Activated CD8-positive, alpha-beta memory T cell treated with anti-CD3 and anti-CD28 coated beads, Interleukin-2, amount 50 U/mL, for 1 hour (primary cell): ENCODE results near the gene FBLN2.

Source experiments
- DNase-seq: peaks from one replicate; pipeline ENCODE4 v3.0.0-alpha.2; 2020; ENCODE audit errors: extremely low read depth

Gene FBLN2

DNA sequence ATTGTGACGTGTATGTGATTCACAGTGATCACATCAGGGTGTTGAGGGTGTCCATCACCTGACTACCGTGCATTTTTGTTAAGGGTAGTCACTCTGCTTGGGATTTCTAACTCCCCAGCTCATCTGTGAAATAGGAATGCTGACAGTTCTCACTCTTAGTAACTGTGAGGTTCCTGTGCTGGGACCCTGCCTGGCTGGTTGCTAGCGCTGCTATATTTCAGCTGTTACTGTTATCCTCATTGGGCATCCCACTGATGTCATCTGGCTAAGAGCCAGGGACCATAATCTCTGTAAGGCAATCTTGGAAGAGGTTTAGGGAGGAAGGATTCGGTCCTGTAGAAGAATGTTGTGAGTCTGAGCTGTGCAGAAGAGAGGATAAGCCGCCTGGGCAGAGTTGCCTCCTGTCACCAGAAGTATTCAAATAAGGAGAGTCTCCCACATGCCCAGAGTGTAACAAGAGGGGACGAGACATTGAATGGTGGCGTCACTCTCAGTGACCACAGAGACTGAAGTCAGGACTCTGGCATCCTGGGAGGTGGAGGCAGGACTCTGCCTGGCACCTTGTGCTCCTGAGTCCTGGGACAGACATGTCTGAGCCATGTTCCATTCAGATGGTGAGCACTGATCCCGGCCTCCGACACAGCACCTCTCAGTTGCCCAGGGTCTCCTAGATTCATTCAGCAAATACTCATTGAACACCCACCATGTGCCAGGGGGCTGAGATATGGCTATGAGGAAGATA is 52.2 kb downstream of the FBLN2 start:
- DNase-seq, result no peak

DNA sequence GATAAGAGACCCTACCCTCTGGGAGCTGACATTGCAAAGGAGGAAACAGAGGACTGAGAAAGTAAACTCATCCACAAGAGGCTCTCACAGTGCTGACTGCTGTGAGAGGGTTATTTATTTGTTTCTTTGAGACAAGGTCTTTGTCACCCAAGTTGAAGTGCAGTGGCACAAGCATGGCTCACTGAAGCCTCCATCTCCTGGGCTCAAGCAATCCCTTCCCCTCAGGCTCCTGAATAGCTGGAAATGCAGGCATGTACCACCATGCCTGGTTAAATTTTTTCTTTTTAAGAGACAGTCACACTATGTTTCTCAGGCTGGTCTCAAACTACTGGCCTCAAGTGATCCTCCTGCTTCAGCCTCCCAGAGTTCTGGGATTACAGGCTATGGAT is 52.8 kb downstream of the FBLN2 start:
- DNase-seq, result no peak

DNA sequence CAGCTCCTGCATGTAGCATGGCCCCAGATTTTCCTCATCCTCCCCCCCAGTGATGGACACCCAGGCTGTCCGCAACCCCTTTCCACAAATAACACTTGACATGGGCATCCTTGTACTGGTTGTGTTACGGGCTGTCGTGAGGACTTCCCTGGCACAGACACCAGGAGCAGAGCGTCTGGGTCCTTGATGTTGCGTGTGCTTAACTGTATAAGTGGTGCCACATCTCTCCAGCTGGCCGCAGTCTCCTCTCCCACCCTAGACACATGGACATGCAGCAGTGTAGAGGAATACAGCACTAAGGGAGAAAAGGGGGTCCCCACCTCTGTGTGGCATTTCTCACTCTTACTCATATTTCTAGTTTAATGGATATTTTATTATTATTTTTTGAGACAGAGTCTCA is 56.6 kb downstream of the FBLN2 start:
- DNase-seq, result no peak

DNA sequence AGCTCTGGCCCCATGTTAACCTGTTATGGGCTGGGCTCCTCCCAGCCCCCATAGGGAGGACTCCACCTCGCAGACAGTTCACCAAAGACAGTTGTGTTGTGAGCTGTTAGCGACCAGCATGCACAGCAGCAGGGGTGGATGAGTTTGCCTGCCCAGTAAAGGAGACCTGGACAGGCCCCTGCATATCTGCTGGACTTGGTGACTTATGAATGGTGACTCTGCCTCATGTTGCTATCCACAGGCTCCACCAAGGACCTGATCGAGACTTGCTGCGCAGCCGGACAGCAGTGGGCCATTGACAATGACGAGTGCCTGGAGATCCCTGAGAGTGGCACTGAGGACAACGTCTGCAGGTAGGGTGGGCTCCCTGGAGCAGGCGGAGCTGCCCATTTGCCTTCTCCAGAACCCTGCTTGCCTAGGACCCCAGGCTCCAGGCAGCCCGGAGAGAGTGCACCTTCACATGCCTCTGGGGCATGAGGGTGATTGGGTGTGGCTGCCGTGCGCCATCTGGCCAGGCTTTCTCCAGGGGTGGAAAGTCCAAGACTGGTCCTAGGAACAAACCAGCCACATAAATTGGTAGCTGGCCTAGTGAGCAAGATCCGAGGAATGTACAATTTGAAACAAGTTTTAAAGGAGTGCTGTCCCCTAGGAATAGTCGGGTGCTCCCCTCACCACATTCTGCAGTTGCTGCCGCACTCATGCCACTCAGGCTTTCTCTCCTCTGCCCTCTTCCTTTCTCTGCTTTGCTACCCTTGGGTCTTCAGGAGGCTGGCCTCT is 59.1 kb downstream of the FBLN2 start:
- no peak for DNase-seq

DNA sequence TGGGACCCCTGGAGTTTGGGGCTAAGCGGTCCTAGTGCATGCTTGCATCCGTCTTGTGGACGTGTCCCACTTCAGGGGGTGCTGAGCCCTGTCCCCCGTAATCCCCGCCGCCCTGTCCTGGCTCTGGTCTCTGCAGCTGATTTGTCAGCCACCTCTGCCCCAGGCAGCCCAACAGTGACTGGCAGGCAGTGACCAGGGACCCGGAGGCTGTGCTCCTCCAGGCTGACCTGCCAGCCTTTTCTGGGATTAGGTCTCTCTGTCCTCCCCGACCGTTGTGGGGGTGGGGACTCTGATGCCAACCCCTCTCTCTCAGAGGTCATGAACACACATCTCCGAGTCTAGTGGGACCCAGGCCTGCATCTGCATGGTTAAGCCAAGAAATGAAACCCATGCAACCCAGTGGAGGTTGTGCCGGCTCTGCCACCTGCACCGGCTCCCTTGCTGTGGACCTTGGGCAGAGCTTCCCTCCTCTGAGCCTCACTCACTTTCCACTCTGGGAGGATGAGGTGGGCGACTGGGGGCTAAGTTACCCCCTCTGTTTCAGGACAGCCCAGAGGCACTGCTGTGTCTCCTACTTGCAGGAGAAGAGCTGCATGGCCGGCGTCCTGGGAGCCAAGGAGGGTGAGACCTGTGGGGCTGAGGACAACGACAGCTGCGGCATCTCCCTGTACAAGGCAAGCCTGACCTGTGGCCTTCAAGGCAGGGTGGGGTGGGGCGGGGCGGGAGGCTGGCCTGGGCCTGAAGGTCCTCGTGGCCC is 60.2 kb downstream of the FBLN2 start:
- no peak for DNase-seq

DNA sequence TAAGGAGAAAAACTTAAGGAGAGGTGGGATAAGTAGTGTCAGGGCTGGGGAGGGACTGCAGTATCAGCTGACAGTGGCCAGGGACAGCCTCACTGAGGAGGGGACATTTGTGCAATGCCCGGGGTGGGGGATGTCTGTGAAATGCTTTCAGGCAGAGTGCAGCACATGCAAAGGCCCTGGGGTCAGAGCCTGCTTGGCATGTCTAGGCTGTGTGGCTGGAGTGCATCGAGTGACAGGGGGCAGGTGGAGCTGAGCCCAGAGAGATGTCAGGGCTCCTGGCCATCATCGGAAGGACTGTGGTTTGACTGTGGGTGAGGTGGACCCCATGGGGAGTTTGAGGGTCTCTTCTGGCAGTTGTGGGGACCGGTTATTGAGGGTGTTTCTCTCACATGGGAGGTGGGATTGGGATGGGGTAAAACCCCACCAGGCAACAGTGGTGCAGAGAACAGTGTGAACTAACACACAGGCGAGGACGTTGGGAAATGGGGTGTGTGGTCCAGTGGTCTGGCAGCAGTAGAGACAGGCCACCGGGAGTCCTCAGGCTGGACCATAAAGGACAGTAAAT is 61.2 kb downstream of the FBLN2 start:
- DNase-seq, result no peak

DNA sequence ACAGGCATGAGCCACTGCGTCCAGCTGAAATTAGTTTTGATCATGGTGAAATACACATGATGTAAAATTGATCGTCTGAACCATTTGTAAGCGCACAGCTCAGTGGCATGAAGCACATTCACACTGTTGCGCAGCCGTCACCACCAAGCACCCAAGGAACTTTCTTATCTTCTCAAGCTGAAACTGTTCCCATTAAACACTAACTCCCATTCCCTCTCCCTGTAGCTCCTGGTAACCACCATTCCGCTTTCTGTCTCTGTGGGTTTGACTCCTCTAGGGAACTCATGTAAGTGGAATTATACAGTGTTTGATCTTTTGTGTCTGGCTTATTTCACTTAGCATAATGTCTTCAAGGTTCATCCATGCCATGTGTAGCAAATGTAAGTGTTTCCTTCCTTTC is 62.3 kb downstream of the FBLN2 start:
- DNase-seq, result no peak

DNA sequence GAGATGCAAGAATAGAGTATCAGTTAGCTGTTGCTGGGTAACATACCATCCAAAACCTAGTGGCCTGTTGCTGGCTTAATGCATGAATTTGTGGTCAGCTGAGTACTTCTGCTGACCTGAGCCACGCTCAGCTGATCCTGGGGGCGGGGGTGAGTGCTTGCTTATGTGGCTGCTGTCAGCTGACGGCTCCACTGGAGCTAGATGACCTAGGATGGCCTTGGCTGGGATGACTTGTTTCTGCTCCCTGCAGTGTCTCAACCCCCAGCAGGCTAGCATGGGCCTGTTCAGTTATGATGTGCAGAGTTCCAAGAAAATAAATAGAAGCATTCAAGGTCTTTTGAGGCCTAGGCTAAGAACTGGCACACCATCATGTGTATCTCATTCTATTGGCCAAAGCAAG is 63.9 kb downstream of the FBLN2 start:
- DNase-seq, result no peak

DNA sequence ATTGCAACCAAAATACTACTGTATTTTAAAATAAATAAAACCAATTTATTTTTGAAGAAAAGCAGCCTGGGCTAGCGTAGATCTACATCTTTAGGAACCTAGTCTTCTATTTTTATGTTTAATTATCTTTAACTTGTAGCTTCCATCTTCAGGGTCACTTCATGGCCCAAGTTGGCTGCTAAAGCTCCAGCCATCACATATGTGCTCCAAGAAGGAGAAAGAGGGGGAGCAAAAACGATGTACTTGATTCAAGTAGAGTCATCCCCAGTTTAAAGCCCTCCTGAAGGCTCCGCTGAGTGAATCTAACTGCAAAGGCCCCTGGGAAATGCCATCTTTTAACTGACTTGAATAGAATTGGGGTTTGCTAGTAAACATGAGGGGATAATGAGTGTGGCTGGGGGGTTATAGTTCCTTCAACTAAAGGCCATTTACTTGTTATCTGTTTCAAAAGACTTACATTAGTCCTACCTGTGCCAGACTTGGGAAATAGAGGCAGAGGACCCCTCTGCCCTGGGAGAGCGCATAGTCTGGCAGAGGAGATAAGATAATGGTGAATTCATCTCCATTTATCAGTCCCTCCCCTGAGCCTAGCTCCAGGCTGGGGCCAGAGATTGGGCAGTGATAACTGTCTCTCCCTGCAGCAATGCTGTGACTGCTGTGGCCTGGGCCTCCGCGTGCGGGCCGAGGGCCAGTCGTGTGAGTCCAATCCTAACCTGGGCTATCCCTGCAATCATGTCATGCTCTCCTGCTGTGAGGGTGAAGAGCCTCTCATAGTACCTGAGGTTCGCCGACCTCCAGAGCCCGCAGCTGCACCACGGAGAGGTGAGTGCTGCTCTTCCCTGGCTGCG is 64.6 kb downstream of the FBLN2 start:
- no peak for DNase-seq

DNA sequence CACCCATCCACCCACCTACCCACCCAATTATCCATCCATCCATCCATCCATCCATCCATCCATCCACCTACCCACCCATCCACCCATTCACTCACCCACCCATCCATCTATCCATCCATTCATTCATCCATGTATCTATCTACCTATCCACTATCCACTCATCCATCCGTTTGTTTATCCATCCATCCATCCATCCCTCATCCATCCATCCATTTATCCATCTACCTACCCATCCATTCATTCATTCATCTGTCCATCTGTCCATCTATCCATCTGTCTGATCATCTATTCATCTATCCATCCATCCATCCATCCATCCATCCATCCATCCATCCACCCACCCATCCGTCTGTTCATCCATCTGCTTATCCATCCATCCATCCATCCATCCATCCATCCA is 65.7 kb downstream of the FBLN2 start:
- no peak for DNase-seq

DNA sequence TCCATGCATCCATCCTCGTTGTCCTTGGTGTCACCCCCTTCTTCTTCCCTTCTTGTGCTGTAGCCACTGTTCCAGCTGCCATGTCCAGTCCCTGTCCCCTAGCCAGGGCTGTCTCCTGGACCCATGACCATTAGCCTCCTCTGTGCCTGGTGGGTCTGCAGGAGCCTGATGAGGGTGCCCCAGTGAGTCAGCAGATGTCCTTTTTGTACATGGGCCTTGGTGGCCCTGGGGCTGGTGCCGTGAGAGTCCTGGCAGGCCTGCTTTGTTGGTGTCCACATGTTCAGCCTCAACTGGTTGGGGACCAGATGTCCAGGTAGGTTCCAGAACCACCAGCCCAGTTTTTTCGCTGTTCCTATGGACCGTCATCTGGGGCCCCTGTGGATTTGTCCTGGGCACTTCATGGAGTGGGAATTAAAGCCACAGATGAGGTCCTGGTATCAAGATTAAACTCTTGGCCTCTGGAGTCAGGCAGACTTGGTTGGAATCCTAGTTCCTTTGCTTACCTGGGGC is 66.1 kb downstream of the FBLN2 start:
- DNase-seq, result no peak

DNA sequence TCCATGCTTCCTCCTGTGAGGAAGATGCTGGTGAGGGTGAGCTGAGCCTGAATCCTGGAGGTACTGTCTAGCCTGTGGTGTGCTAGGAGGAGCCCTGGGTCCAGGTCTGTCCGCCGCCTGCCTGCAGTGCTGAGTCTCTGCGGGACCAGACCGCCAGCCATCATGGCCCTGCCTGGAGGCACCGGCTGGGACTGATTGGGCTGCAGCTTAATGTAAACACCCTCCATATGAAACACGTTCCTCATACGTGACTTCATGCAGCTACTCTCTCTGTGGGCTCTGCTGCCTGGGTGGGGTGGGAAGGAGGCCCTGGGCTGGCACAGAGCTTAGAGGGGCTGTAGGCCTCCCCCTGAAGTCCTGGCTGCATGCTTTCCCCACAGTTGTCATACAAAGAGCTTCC is 67.4 kb downstream of the FBLN2 start:
- DNase-seq, result no peak

DNA sequence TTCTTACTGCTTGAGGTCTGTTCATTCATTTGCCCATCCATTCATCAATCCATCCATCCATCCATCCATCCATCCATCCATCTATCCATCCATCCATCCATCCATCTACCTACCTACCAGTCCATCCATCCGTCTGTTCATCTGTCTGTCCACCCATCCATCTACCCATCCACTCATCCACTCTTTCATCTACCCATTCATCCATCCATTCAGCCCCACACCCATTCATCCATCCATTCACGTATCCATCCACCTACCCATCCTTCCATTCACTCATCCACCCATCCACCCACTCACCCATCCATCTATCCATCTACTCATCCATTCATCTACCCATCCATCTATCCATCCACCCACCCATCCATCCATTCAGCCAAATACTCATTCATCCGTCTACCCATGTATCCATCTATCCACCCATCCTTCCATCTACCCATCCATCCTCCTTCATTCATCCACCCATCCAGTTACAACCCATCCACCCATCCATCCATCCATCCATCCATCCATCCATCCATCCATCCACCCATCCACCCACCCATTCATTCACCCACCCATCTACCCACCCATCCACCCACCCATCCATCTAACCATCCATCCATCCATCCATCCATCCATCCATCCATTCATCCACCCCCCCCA is 68.3 kb downstream of the FBLN2 start:
- DNase-seq, result no peak

DNA sequence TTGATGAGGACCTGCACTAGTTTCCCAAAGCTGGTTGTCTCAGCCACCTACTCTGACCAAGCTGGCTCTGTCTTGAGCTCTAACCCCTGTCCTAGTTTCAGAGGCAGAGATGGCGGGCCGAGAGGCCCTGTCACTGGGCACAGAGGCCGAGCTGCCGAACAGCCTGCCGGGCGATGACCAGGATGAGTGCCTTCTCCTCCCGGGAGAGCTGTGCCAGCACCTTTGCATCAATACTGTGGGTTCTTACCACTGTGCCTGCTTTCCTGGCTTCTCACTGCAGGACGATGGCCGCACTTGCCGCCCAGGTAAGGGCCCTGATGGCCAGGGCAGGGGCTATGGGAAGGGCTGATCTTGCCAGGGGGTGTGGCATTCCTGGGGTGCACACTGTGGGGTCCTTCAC is 69.1 kb downstream of the FBLN2 start:
- no peak for DNase-seq

DNA sequence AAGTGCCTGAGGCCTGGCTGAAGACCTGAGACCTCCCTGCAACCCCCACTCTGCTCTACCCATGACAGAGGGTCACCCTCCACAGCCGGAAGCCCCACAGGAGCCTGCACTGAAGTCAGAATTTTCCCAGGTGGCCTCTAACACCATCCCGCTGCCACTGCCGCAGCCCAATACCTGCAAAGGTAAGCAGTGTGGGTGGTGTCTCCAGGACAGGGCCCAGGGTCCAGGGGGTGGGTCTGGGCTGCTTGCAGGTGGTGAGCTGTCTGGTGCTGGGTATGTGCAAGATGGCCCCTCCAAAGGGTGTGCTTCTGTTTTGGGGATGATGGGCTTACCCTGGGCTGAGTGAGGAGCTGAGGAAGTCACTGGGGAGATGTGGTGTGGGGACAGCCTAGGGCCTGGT is 69.9 kb downstream of the FBLN2 start:
- DNase-seq, result no peak

DNA sequence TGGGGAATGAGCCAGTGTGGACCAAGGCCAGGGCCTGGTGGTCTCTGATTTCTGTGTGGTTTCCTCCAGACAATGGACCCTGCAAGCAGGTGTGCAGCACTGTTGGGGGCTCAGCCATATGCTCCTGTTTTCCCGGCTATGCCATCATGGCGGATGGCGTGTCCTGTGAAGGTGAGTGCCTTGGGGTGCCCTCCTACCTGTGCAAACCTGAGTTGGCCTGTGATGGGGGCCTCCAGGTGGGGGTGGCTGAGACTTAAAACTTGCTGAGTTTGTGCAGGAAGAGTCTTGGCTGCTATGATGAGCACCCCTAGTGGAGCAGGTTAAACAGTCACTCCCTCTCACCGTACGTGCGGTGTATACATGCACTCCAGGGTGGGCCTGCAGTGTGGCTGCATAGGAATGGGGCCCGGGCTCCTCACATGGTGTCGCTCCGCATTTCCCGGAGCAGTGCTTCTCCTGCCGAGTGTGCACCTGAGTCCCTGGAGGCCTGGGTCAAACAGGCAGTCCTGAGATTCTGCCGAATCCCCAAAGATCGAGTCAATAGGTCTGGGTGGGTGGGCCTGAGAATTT is 70.8 kb downstream of the FBLN2 start:
- DNase-seq, result no peak

DNA sequence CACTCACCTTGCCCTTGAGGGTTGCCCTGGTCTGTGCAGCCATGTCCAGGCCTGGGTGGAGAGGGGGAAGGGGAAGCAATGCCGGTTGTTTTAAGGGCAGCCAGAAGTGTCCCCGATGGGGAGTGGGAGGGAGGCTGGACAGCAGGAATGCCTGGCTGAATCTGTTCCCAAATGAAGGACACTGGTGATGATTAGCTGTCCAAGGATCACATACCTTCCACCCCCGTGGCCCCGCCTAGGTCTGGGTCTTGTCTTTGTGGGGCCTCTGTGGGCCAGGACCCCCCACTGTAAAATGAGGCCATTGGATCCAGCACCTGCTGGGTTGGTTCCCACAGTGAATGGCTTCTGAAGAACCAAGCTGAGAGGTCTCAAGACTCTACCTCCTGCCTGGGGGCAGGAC is 71.4 kb downstream of the FBLN2 start:
- no peak for DNase-seq

DNA sequence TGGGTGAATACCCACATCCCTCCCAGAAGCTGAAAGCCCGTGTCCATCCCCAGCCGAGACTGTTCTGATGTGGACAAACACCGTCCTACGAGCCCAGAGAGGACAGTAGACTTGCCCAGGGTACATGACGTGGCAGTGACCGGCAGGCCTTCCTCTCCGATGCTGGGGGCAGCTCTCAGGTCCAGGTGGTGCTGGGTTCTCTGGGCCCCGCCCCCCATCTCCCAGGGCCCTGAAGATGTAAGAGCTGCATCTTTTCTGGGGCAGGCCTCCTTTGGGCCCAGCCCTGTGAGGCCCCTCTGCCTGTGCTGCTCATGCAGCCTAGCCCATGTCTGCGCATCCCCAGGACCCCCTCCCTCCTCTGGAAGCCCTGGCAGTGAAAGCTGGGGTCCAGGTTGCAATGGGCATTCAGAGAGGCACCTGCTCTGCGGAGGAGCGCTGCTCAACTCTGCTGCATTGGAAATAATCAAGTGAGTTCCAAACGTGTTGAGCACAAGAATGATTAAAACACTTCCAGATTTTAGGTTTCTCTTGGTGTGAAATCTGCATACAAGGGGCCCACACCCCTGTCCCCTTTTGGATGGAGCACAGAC is 71.9 kb downstream of the FBLN2 start:
- DNase-seq, result no peak

DNA sequence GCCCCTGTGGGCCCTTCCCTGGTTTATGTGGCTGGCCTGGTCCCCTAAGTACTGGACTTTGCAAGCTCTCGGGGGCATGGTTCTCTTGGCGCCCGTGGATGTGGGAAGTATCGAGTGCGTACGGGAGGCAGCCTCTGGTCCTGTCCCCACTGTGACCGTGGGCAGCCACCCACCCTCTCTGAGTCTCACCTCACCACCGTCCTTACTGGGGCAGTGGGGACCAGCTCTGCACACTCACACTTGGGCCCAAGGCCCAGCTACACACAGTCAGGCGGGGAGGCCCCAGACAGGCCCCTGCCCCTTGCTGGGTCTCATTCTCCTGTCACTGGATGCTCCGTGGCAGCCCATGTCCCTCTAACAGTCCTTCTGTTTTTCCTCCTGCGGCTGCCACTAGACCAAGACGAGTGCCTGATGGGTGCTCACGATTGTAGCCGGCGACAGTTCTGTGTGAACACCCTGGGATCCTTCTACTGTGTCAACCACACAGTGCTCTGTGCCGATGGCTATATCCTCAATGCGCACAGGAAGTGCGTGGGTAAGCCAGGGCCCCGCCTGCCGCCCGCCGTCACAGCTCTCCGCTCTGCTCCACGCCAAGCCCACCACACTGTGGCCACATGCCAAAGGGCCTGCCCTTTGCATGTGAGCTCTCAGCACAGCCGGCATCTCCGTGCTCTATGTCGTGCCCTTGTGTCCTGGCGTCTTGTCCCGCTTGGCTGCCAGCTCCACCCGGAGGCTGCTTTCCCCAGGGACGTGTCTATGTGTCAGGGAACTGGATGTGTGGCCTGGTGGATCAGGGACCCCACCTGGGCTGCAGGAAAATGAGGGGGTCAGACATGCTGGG is 72.7 kb downstream of the FBLN2 start:
- DNase-seq, result peak; percentile 26
